ENCODE measurements around the gene BMP5. TPM values are rescaled to one million over a fixed set of nuclear protein-coding genes. Genes with fewer than 3 reads are reported as not detected.

Gene BMP5
- total RNA-seq, result 3.9 to 5.0 TPM (median 4.9 TPM) in 3 replicates

- H3K9me3 Mint-ChIP-seq, result no peaks in the 10 kb centered on the region
Measured at GRCh38 chr6:55875400-55875799, at the start of gene BMP5. BMP5 (minus strand) TSS chr6:55875590; CDS start chr6:55874865, 725 bp downstream.

GRCh38 chr6:55922406-55922805 lies 47.0 kb upstream of the BMP5 start:
- TF ChIP-seq CTCF (IDR thresholded peaks at IDR 0.05; ENCODE audit: unreplicated experiment), result no peak
- H3K4me1 Mint-ChIP-seq, result no peaks in the 10 kb centered on the region
- no peak for DNase-seq (ENCODE audit: low spot score in 2 of 2, unreplicated experiment in 2 of 2)
- H3K36me3 Mint-ChIP-seq, result no peaks in the 10 kb centered on the region
- H3K9me3 Mint-ChIP-seq, result peaks cover 7% of the 10 kb centered on the region
- H3K27ac Mint-ChIP-seq, result no peak overlapping the region
- no peak overlapping the region for H3K4me3 Mint-ChIP-seq
- no peaks in the 10 kb centered on the region for H3K27me3 Mint-ChIP-seq (ENCODE audit: low read depth)

More at GRCh38 chr6:55875400-55875799, at the start of gene BMP5:
- Mint-ChIP-seq H3K4me1 (peaks cover 33% of the 10 kb centered on the region), H3K36me3 (no peaks in the 10 kb centered on the region), H3K27me3 (ENCODE audit: low read depth) (no peaks in the 10 kb centered on the region), H3K27ac (peak within 1 kb of the TSS; percentile 74), H3K4me3 (peak within 1 kb of the TSS; percentile 66)
- no peak for DNase-seq (ENCODE audit: low spot score in 2 of 2, unreplicated experiment in 2 of 2)
- TF ChIP-seq CTCF (IDR thresholded peaks at IDR 0.05; ENCODE audit: unreplicated experiment), result no peak

GRCh38 chr6:55919716-55920308 lies 44.4 kb upstream of the BMP5 start:
- no peaks in the 10 kb centered on the region for H3K36me3 Mint-ChIP-seq
- H3K9me3 Mint-ChIP-seq, result peaks cover 3% of the 10 kb centered on the region
- no peak overlapping the region for H3K4me3 Mint-ChIP-seq
- no peak for DNase-seq (ENCODE audit: low spot score in 2 of 2, unreplicated experiment in 2 of 2)
- H3K27me3 Mint-ChIP-seq (ENCODE audit: low read depth), result no peaks in the 10 kb centered on the region
- no peak for TF ChIP-seq CTCF (IDR thresholded peaks at IDR 0.05; ENCODE audit: unreplicated experiment)
- no peak overlapping the region for H3K27ac Mint-ChIP-seq
- H3K4me1 Mint-ChIP-seq, result no peaks in the 10 kb centered on the region

GRCh38 chr6:55918639-55919038 lies 43.2 kb upstream of the BMP5 start:
- DNase-seq (ENCODE audit: low spot score in 2 of 2, unreplicated experiment in 2 of 2), result no peak
- no peaks in the 10 kb centered on the region for H3K27me3 Mint-ChIP-seq (ENCODE audit: low read depth)
- no peaks in the 10 kb centered on the region for H3K36me3 Mint-ChIP-seq
- H3K4me1 Mint-ChIP-seq, result peaks cover 3% of the 10 kb centered on the region
- no peak overlapping the region for H3K4me3 Mint-ChIP-seq
- TF ChIP-seq CTCF (IDR thresholded peaks at IDR 0.05; ENCODE audit: unreplicated experiment), result no peak
- H3K27ac Mint-ChIP-seq, result no peak overlapping the region
- H3K9me3 Mint-ChIP-seq, result no peaks in the 10 kb centered on the region

GRCh38 chr6:55917751-55918415 lies 42.5 kb upstream of the BMP5 start:
- H3K36me3 Mint-ChIP-seq, result no peaks in the 10 kb centered on the region
- no peaks in the 10 kb centered on the region for H3K9me3 Mint-ChIP-seq
- no peak overlapping the region for H3K27ac Mint-ChIP-seq
- no peak overlapping the region for H3K4me3 Mint-ChIP-seq
- no peaks in the 10 kb centered on the region for H3K27me3 Mint-ChIP-seq (ENCODE audit: low read depth)
- no peak for DNase-seq (ENCODE audit: low spot score in 2 of 2, unreplicated experiment in 2 of 2)
- no peak for TF ChIP-seq CTCF (IDR thresholded peaks at IDR 0.05; ENCODE audit: unreplicated experiment)
- peaks cover 5% of the 10 kb centered on the region for H3K4me1 Mint-ChIP-seq
